Muscle of leg (tissue), 16 donors: Measurements from ENCODE around the gene CGNL1. TPM values are rescaled to one million over a fixed set of nuclear protein-coding genes. Genes with fewer than 3 reads are reported as not detected.
A peak's percentile ranks its signal among the peaks of the same experiment; 100 is the strongest.

Experiments
- DNase-seq: peaks from one replicate; pipeline ENCODE4 v3.0.0; 2013
- H3K27ac ChIP-seq: one replicate; pipeline ENCODE4 v1.5.1; 2013; ENCODE audit warnings: mild to moderate bottlenecking, low read length, control low read depth
- H3K27me3 ChIP-seq: one replicate; pipeline ENCODE4 v1.6.1; 2013; ENCODE audit warnings: low read length; ENCODE audit not compliant: control insufficient read depth, insufficient read depth
- H3K36me3 ChIP-seq: one replicate; pipeline ENCODE4 v1.6.1; 2013; ENCODE audit warnings: low read length; ENCODE audit not compliant: control insufficient read depth, insufficient read depth
- H3K4me1 ChIP-seq: one replicate; pipeline ENCODE4 v1.6.1; 2013; ENCODE audit warnings: low read length; ENCODE audit not compliant: control insufficient read depth, insufficient read depth
- H3K4me3 ChIP-seq: one replicate; pipeline ENCODE4 v1.5.1; 2013; ENCODE audit warnings: low read length, control low read depth
- H3K9me3 ChIP-seq: replicated peaks from 2 replicates; pipeline ENCODE4 v1.6.1; 2013; ENCODE audit warnings: low read depth, low read length; ENCODE audit not compliant: control insufficient read depth
- WGBS: methylation state at CpG from one replicate; pipeline ENCODE4 v1.1.5; 2013; ENCODE audit warnings: missing lambda C conversion rate; ENCODE audit not compliant: insufficient coverage; 5-methylcytosine and 5-hydroxymethylcytosine counted together
- long read RNA-seq, 11 donors: transcript quantifications; one replicate each; lab custom pipeline, GENCODE V29; 2026
- polyA plus RNA-seq, 8 donors: library from polyadenylated mRNA; unstranded; fragments of 120-200 nt; gene quantifications; one replicate each; pipeline versions ENCODE4 v1.2.1 to v1.2.3, GENCODE V29; 2013; ENCODE audit warnings: inconsistent platforms in 1 of 8, low replicate concordance in 1 of 8; ENCODE audit not compliant: insufficient read length in 8 of 8, insufficient read depth in 1 of 8
- total RNA-seq: library from RNA; stranded (reverse); fragments of 120-200 nt; gene quantifications from one replicate; pipeline ENCODE4 v1.2.4, GENCODE V29; 2013

Gene CGNL1
- total RNA-seq (9.5 TPM), polyA plus RNA-seq (10 to 100 TPM in 4 of 8 donors, 1 to 10 TPM in 4; 6.3 to 13.7 (median 10.5) TPM)
- long read RNA-seq, donor 1 = 0 reads
- long read RNA-seq, donor 2 = 0 reads
- long read RNA-seq, donor 3 = 0 reads
- long read RNA-seq, donor 4 = 0 reads
- long read RNA-seq, donor 5 = 0 reads
- long read RNA-seq, donor 6 = 0 reads
- long read RNA-seq, donor 7 = 0 reads
- long read RNA-seq, donor 8 = 0 reads
- long read RNA-seq, donor 9 = 0 reads
- long read RNA-seq, donor 10 = 0 reads
- long read RNA-seq, donor 11, partial matches to known transcripts = 7 of 7 reads
- long read RNA-seq, donor 11, other reads (novel, unspliced or antisense) = 0 of 7 reads

DNA sequence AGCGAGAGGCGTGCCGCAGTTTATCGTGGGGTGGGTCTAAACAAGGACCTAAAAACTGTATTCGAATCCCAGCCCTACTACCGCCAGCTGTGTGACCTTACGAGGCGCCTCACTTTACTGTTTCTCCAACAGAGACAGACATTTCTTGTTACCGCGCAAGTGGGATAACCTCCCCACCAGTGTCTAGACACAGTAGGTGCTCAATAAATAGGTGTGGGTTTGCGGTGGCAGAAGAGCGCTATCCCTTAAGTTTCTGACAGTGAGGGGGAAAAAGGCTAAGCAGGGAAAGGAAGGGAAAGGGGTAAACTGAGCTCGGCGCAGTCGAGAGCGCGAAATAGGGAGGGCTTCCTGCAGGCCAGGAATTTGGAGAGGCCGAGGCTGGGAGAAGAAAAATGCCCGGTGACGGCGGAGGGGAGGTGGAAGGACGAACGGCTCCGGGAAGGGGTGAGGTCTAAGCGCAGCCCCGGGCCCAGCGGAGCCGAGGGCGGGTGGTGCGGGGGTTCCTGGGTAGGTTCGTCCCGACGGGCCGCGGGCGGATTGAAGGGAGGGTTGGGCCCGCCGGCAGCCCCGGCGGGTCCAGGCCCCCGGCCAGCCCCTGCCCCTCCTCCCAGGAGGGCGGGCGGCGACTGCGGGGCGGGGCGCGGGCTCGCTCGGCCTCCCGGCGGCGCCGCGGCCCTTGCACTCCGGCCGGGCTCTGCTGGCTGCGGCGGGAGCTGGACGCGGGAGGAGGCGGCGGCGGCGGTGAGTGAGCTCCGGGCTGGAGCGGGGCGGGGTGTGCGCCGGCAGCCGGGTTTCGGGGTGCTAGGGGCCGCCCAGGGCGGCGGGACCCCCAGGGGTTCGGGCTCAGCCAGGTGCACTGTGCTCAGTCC is at the start of gene CGNL1:
Gene CGNL1 (plus strand): TSS at position 679 of the 869 bp plus-strand sequence. CDS start 61,495 bp downstream, outside the sequence.
- H3K27ac ChIP-seq = peak within 1 kb of the TSS; percentile 29
- DNase-seq = peak; percentile 67
- 14% methylated on average over 56 of the region's 76 CpGs for WGBS

GRCh38 chr15:57327985-57328471 is 48.3 kb upstream of the CGNL1 start:
- Histone ChIP-seq H3K4me3 (no peak overlapping the region), H3K36me3 (no peaks in the 10 kb centered on the region), H3K27ac (peak overlapping the region; percentile 74), H3K27me3 (no peaks in the 10 kb centered on the region), H3K4me1 (peaks cover 60% of the 10 kb centered on the region), H3K9me3 (no peaks in the 10 kb centered on the region)
- WGBS = 38% methylated on average over 9 of the region's 11 CpGs
- DNase-seq = peak; percentile 84

More for the DNA sequence above, at the start of gene CGNL1:
- Histone ChIP-seq H3K27me3 (peaks cover 30% of the 10 kb centered on the region), H3K36me3 (no peaks in the 10 kb centered on the region), H3K9me3 (no peaks in the 10 kb centered on the region), H3K4me1 (peaks cover 17% of the 10 kb centered on the region), H3K4me3 (peak within 1 kb of the TSS; percentile 50)

DNA sequence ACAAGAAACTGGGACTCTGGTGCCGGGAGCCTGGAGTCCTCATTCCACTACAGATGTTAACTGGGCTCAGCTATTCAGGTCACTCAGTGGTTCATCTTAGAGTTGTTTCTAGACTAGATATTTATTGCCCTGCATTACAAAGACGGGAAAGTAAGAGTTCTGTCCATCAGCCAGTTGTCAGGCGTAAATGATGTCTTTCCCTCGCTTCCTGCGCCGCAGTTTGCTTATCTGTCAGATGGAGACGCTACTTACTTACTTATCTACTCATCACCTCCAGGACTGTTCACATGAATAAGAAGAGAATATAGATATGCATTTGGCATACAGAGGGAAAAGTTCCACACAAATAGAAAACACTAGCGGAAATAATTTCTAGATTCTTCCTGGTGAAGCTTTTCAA is 47.8 kb upstream of the CGNL1 start:
- Histone ChIP-seq H3K36me3 (no peaks in the 10 kb centered on the region), H3K9me3 (no peaks in the 10 kb centered on the region), H3K27me3 (no peaks in the 10 kb centered on the region), H3K4me3 (no peak overlapping the region), H3K4me1 (peaks cover 57% of the 10 kb centered on the region), H3K27ac (peak overlapping the region; percentile 74)
- 60% methylated on average over 1 of the region's 8 CpGs for WGBS
- DNase-seq = no peak

- no peak for DNase-seq
- H3K27ac ChIP-seq = peak overlapping the region; percentile 74
- 21% methylated on average over 2 of the region's 5 CpGs for WGBS
Observed at GRCh38 chr15:57328897-57329296, 47.4 kb upstream of the CGNL1 start.

GRCh38 chr15:57329582-57330367 is 46.5 kb upstream of the CGNL1 start:
- WGBS = 80% methylated on average over 10 of the region's 13 CpGs
- H3K9me3 ChIP-seq = no peaks in the 10 kb centered on the region
- H3K27me3 ChIP-seq = no peaks in the 10 kb centered on the region
- DNase-seq = no peak
- H3K4me1 ChIP-seq = peaks cover 53% of the 10 kb centered on the region
- no peak overlapping the region for H3K4me3 ChIP-seq
- no peaks in the 10 kb centered on the region for H3K36me3 ChIP-seq
- no peak overlapping the region for H3K27ac ChIP-seq

More at GRCh38 chr15:57328897-57329296, 47.4 kb upstream of the CGNL1 start:
- no peaks in the 10 kb centered on the region for H3K27me3 ChIP-seq
- H3K36me3 ChIP-seq = no peaks in the 10 kb centered on the region
- H3K9me3 ChIP-seq = no peaks in the 10 kb centered on the region
- no peak overlapping the region for H3K4me3 ChIP-seq
- peaks cover 53% of the 10 kb centered on the region for H3K4me1 ChIP-seq

GRCh38 chr15:57330619-57331340 is 45.5 kb upstream of the CGNL1 start:
- Histone ChIP-seq H3K27ac (peak overlapping the region; percentile 51), H3K4me1 (peaks cover 59% of the 10 kb centered on the region), H3K36me3 (no peaks in the 10 kb centered on the region), H3K27me3 (no peaks in the 10 kb centered on the region), H3K4me3 (no peak overlapping the region), H3K9me3 (no peaks in the 10 kb centered on the region)
- no peak for DNase-seq
- 90% methylated on average over 2 of the region's 14 CpGs for WGBS

GRCh38 chr15:57332326-57332725 is 44.0 kb upstream of the CGNL1 start:
- WGBS = 80% methylated on average over 4 of the region's 8 CpGs
- H3K4me1 ChIP-seq = peaks cover 55% of the 10 kb centered on the region
- no peak overlapping the region for H3K27ac ChIP-seq
- no peak for DNase-seq
- H3K27me3 ChIP-seq = no peaks in the 10 kb centered on the region
- no peak overlapping the region for H3K4me3 ChIP-seq
- H3K36me3 ChIP-seq = no peaks in the 10 kb centered on the region
- no peaks in the 10 kb centered on the region for H3K9me3 ChIP-seq

GRCh38 chr15:57333487-57333886 is 42.8 kb upstream of the CGNL1 start:
- WGBS = 93% methylated on average over 2 of the region's 4 CpGs
- H3K27ac ChIP-seq = no peak overlapping the region
- no peaks in the 10 kb centered on the region for H3K9me3 ChIP-seq
- H3K36me3 ChIP-seq = no peaks in the 10 kb centered on the region
- H3K4me1 ChIP-seq = peaks cover 59% of the 10 kb centered on the region
- H3K4me3 ChIP-seq = no peak overlapping the region
- H3K27me3 ChIP-seq = no peaks in the 10 kb centered on the region
- DNase-seq = no peak

- no peaks in the 10 kb centered on the region for H3K36me3 ChIP-seq
- WGBS = 76% methylated on average over 10 of the region's 12 CpGs
- DNase-seq = no peak
- no peak overlapping the region for H3K4me3 ChIP-seq
- H3K27me3 ChIP-seq = no peaks in the 10 kb centered on the region
- H3K9me3 ChIP-seq = no peaks in the 10 kb centered on the region
- H3K27ac ChIP-seq = no peak overlapping the region
- H3K4me1 ChIP-seq = peaks cover 59% of the 10 kb centered on the region
Observed at GRCh38 chr15:57334257-57334656, 42.0 kb upstream of the CGNL1 start.
